HG03095 (cell line): ENCODE results near the gene VASN.

Experiments
- ATAC-seq: cut with Tn5 transposase; IDR thresholded peaks from one replicate; pipeline ENCODE4 v1.9.1; 2021; ENCODE audit warnings: moderate library complexity; ENCODE audit not compliant: unreplicated experiment

VASN gene

GRCh38 chr16:4419402-4419959 lies 47.8 kb downstream of the VASN start:
- no peak for ATAC-seq

GRCh38 chr16:4420505-4421105 lies 49.0 kb downstream of the VASN start:
- ATAC-seq: no peak

GRCh38 chr16:4425378-4426020 lies 53.9 kb downstream of the VASN start, which contains the start of gene DNAJA3:
DNAJA3 (plus strand) TSS chr16:4425868; CDS start chr16:4425882, 14 bp downstream.
- peak; percentile 83 for ATAC-seq

GRCh38 chr16:4426021-4426684 lies 54.5 kb downstream of the VASN start:
- peak; percentile 25 for ATAC-seq

- ATAC-seq: no peak
These were observed 55.2 kb downstream of the VASN start for GRCh38 chr16:4426722-4427372.

- no peak for ATAC-seq
These were observed 56.9 kb downstream of the VASN start for GRCh38 chr16:4428500-4428899.

GRCh38 chr16:4431023-4431422 lies 59.4 kb downstream of the VASN start:
- ATAC-seq: no peak
